Mucosa of rectum (tissue), 2 donors: ENCODE data around the gene LARGE1.
"Not testable (repeated sequence)": the region's sequence is repeated elsewhere in the genome, so short reads cannot be mapped to it uniquely, and the experiment has no call there.

Experiments used
- H3K27ac ChIP-seq, 2 donors: one replicate each; pipeline ENCODE4 v1.7.0; 2013; ENCODE audit warnings: inconsistent platforms in 2 of 2, low read depth in 2 of 2, low read length in 2 of 2
- H3K27me3 ChIP-seq, 2 donors: one replicate each; pipeline ENCODE4 v1.7.0; 2013; ENCODE audit warnings: low read length in 2 of 2; ENCODE audit not compliant: control insufficient read depth in 2 of 2, insufficient read depth in 2 of 2
- H3K36me3 ChIP-seq, 2 donors: one replicate each; pipeline ENCODE4 v1.7.0; 2013; ENCODE audit warnings: low read length in 2 of 2; ENCODE audit not compliant: control insufficient read depth in 2 of 2, insufficient read depth in 2 of 2
- H3K4me1 ChIP-seq, 2 donors: one replicate each; pipeline ENCODE4 v1.7.0; 2013; ENCODE audit warnings: low read length in 2 of 2, mild to moderate bottlenecking in 1 of 2; ENCODE audit not compliant: control insufficient read depth in 2 of 2, insufficient read depth in 2 of 2
- H3K4me3 ChIP-seq, 2 donors: one replicate each; pipeline ENCODE4 v1.7.0; 2013; ENCODE audit warnings: low read length in 2 of 2
- H3K9ac ChIP-seq, 2 donors: one replicate each; pipeline ENCODE4 v1.7.0; 2013; ENCODE audit warnings: low read length in 2 of 2, low read depth in 1 of 2, mild to moderate bottlenecking in 1 of 2
- H3K9me3 ChIP-seq, 2 donors: one replicate each; pipeline ENCODE4 v1.7.0; 2013; ENCODE audit warnings: low read length in 2 of 2; ENCODE audit not compliant: control insufficient read depth in 2 of 2
- donor health status: healthy.
- donor health status: Normal muscosa, but diverticular disease.

Gene LARGE1

GRCh38 chr22:33474587-33474986 is 445.7 kb downstream of the LARGE1 start:
- H3K4me1 ChIP-seq = no peaks in the 10 kb centered on the region
- H3K27ac ChIP-seq = no peak overlapping the region
- H3K9me3 ChIP-seq = no peaks in the 10 kb centered on the region
- no peaks in the 10 kb centered on the region for H3K36me3 ChIP-seq
- no peak overlapping the region for H3K9ac ChIP-seq
- no peaks in the 10 kb centered on the region for H3K27me3 ChIP-seq
- no peak overlapping the region for H3K4me3 ChIP-seq

DNA sequence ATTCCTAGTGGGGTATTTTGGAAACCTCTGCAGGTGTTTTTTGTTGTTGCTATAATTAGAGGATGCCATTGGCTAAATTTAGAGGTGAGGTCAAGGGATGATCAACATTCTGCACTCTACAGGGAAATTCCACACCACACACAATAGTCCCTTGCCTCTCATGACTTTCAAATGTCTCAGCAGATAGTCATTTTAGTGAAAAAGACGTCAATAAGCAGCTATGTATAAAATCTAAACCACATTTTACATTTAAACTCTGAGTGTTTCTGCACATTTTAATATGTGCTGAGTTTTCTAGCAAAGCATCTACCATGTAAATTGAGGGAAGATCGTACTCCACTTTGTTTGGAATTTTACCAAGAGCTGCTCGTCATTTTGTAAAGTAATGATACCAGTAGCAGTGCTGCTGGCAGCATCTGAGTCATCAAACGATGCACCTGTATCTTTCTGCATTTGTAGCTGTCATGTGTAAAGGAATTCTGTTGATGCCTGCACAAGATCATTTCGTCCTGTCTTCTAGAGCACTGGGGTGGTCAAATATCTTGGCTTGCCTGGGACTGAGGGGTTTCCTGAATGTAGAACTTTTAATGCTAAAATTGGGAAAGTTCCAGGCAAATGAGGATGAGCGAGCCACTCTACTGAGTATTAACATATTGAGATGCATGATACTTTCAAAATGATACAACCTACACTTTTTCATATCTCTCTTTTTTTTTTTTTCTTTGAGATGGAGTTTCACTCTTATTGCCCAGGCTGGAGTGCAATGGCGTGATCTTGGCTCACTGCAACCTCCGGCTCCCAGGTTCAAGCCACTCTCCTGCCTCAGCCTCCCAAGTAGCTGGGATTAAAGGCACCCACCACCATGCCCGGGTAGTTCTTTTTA is 447.6 kb downstream of the LARGE1 start:
- Histone ChIP-seq H3K4me3 (no peak overlapping the region), H3K9me3 (no peaks in the 10 kb centered on the region), H3K27me3 (no peaks in the 10 kb centered on the region), H3K9ac (no peak overlapping the region), H3K27ac (no peak overlapping the region), H3K36me3 (no peaks in the 10 kb centered on the region), H3K4me1 (no peaks in the 10 kb centered on the region)

GRCh38 chr22:33470456-33470855 is 449.8 kb downstream of the LARGE1 start:
- Histone ChIP-seq H3K4me3 (no peak overlapping the region), H3K27ac (no peak overlapping the region), H3K4me1 (no peaks in the 10 kb centered on the region)

DNA sequence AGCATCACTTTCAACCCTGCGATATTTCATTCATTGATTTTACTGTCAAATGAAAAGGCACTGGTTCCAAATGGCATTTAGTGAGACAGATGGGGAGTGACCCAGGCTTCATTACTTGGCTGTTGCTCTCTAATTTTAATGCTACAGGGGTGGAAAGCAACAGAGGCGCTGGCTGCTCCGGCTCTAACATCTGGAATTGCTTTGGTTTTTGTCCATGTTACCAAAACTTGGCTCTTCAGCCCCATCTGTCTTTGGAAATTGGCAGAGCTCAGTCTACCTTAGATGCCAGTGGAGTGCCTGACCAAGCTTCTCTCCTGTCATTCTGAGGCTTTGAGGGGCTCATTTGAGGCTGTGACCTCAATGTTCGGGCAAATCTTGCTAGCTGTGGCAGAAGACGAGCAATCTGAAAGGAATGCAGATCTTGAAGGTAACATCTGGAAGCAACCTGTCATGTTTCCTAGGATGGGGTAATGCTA is 452.6 kb downstream of the LARGE1 start:
- no peaks in the 10 kb centered on the region for H3K9me3 ChIP-seq
- no peaks in the 10 kb centered on the region for H3K36me3 ChIP-seq
- H3K9ac ChIP-seq = no peak overlapping the region
- no peaks in the 10 kb centered on the region for H3K4me1 ChIP-seq
- H3K27ac ChIP-seq = no peak overlapping the region
- H3K27me3 ChIP-seq = no peaks in the 10 kb centered on the region
- no peak overlapping the region for H3K4me3 ChIP-seq

More at GRCh38 chr22:33470456-33470855, 449.8 kb downstream of the LARGE1 start:
- H3K9me3 ChIP-seq = no peaks in the 10 kb centered on the region
- H3K36me3 ChIP-seq = no peaks in the 10 kb centered on the region
- no peak overlapping the region for H3K9ac ChIP-seq
- H3K27me3 ChIP-seq = no peaks in the 10 kb centered on the region

DNA sequence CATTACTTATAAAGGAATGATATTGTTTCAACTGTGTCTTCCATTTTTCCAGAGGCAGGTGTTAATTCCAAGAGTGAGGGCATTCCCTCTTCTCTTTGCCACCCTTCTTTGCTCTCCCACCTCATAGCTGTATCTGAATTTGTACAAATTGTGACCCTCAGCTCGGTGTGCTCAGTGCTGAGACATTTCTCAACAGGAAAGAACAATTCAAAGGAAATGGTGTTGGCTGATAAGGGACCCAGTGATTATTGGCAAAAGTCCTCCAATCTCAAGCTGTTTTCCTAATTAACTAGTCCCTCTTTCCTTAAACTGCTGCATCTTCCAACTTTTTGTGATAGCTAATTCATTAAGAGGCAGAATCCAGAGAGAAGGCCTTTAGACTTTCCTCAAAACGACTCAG is 453.2 kb downstream of the LARGE1 start:
- no peak overlapping the region for H3K4me3 ChIP-seq
- H3K36me3 ChIP-seq = no peaks in the 10 kb centered on the region
- H3K4me1 ChIP-seq = no peaks in the 10 kb centered on the region
- no peaks in the 10 kb centered on the region for H3K27me3 ChIP-seq
- no peak overlapping the region for H3K9ac ChIP-seq
- no peak overlapping the region for H3K27ac ChIP-seq
- no peaks in the 10 kb centered on the region for H3K9me3 ChIP-seq

DNA sequence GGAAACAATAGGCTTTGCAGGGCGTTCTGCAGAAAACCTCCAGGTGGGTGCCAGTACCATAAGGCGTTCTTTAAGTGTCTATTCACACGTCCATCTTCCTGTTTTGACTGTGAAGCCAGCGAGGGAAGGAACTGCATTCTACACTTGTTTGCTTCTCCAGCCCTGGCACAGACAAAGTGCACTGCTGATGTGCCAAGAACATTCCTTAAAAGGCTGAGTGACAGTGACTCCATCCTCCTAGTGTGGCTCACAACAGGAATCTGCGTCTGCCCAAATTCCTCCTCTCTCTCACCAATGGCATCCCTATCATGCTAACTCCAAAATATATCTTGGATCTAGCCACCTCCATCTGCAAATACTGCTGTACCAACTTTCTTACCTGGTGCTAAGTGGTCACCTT is 454.7 kb downstream of the LARGE1 start:
- no peaks in the 10 kb centered on the region for H3K4me1 ChIP-seq
- H3K9ac ChIP-seq = no peak overlapping the region
- no peaks in the 10 kb centered on the region for H3K36me3 ChIP-seq
- H3K9me3 ChIP-seq = peaks cover 0 to 2% of the 10 kb centered on the region in 2 donors
- no peak overlapping the region for H3K27ac ChIP-seq
- no peaks in the 10 kb centered on the region for H3K27me3 ChIP-seq
- H3K4me3 ChIP-seq = no peak overlapping the region

DNA sequence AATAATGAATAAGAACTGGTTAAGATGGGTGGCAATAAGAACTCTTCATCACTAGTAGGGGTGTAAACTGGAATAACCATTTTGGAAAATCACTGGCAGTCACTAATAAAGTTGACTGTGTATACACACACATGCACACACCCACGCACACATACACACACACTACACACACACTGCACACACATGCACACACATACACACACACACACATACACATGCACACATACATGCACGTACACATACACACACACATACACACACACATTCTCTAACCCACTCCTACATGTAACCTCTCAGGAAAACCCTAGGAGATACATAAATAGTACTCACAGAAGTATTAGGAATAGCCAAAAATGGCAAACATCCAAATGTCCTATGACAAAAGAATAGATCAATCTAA is 455.6 kb downstream of the LARGE1 start:
- H3K36me3 ChIP-seq = no peaks in the 10 kb centered on the region
- no peaks in the 10 kb centered on the region for H3K27me3 ChIP-seq
- H3K4me3 ChIP-seq = no peak overlapping the region
- H3K4me1 ChIP-seq = no peaks in the 10 kb centered on the region
- peaks cover 0 to 2% of the 10 kb centered on the region in 2 donors for H3K9me3 ChIP-seq
- no peak overlapping the region for H3K9ac ChIP-seq
- H3K27ac ChIP-seq = no peak overlapping the region

- Histone ChIP-seq H3K27ac (no peak overlapping the region), H3K4me3 (no peak overlapping the region), H3K36me3 (no peaks in the 10 kb centered on the region), H3K4me1 (no peaks in the 10 kb centered on the region), H3K9me3 (peaks cover 0 to 2% of the 10 kb centered on the region in 2 donors), H3K27me3 (no peaks in the 10 kb centered on the region), H3K9ac (no peak overlapping the region)
Observed at GRCh38 chr22:33461698-33462434, 458.4 kb downstream of the LARGE1 start.

DNA sequence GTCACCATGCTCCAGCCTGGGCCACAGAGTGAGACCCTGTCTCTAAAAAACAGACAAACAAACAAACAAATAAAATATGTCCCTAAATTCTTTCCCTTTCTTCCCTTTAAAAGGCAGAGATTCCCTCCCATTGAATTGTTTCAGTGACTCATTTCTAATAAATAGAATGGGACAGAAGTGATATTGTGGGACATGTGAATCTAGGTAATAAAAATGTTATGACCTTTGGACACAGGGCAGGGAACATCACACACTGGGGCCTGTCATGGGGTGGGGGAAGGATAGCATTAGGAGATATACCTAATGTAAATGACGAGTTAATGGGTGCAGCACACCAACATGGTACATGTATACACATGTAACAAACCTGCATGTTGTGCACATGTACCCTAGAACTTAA is 459.0 kb downstream of the LARGE1 start:
- H3K27me3 ChIP-seq, H3K27ac ChIP-seq, H3K9me3 ChIP-seq, H3K9ac ChIP-seq, H3K4me3 ChIP-seq, H3K4me1 ChIP-seq, H3K36me3 ChIP-seq: not testable (repeated sequence)

DNA sequence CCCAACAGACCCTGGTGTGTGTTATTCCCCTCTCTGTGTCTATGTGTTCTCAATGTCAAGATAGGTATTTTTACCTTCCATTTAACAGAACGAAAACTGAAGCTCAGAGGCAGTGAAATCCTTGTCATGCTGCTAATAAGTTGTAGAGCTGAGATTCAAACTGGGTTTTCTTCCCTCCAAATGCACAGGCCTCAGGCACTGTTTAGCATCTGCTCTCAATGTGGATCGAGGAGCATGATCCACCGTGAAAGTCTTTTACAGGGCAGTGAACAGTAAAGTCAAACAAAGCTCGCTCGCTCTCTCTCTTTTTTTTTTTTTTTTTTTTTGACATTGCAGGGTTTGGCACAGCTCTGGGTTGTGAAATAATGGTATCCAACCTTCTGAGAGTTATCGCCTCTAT is 461.1 kb downstream of the LARGE1 start:
- H3K9ac ChIP-seq = no peak overlapping the region
- no peaks in the 10 kb centered on the region for H3K36me3 ChIP-seq
- H3K4me1 ChIP-seq = no peaks in the 10 kb centered on the region
- H3K27ac ChIP-seq = no peak overlapping the region
- no peaks in the 10 kb centered on the region for H3K27me3 ChIP-seq
- no peak overlapping the region for H3K4me3 ChIP-seq
- H3K9me3 ChIP-seq = peaks cover 0 to 2% of the 10 kb centered on the region in 2 donors
